RWPE1 (cell line): ENCODE results near the gene PPM1M.

Source experiments
- CTCF ChIA-PET: fragments of 350-600 bp; sonication (Branson Sonifier 250); formaldehyde crosslinking; extraction: SDS; loops from one replicate; lab custom pipeline; 2021; lab: Yijun Ruan, JAX
- POLR2A ChIA-PET: fragments of 400-600 bp; formaldehyde crosslinking; extraction: SDS; loops from one replicate; lab custom pipeline; 2020; ENCODE audit warnings: antibody characterized with exemption; ENCODE audit not compliant: low non-redundant PET; lab: Yijun Ruan, JAX
- DNase-seq: peaks from one replicate; pipeline ENCODE4 v3.0.0; 2012; ENCODE audit warnings: low spot score
- H3K27ac ChIP-seq: fragments of 450-650 bp; 2 replicates; pipeline ENCODE4 v1.5.1; 2017
- CTCF ChIP-seq: fragments of 450-650 bp; conservative IDR thresholded peaks from 2 replicates; pipeline ENCODE4 v1.5.1; 2017; ENCODE audit warnings: low read depth, mild to moderate bottlenecking

The PPM1M gene

GRCh38 chr3:52297242-52298148, 51.9 kb downstream of the PPM1M start:
- POLR2A ChIA-PET: no interaction called here

GRCh38 chr3:52298149-52299098, 52.9 kb downstream of the PPM1M start:
- H3K27ac ChIP-seq: no peak overlapping the region
- no peak for TF ChIP-seq CTCF
- CTCF ChIA-PET: no interaction called here
- no peak for DNase-seq
- POLR2A ChIA-PET: interaction anchor here (0.6 kb wide), 1 partner anchor 64 kb away, joined by 3 read pairs; no protein-coding TSS in a partner anchor

More at GRCh38 chr3:52297242-52298148, 51.9 kb downstream of the PPM1M start:
- TF ChIP-seq CTCF: no peak
- CTCF ChIA-PET: interaction anchor here (0.8 kb wide), 1 partner anchor 42 kb away, joined by 3 read pairs; no protein-coding TSS in a partner anchor
- no peak overlapping the region for H3K27ac ChIP-seq
- DNase-seq: no peak

GRCh38 chr3:52299247-52299878, 53.8 kb downstream of the PPM1M start:
- no peak for DNase-seq
- ChIA-PET CTCF (no interaction called here), POLR2A (no interaction called here)
- H3K27ac ChIP-seq: no peak overlapping the region
- no peak for TF ChIP-seq CTCF
